ENCODE measurements around the gene ZNF511. TPM values are rescaled to one million over a fixed set of nuclear protein-coding genes. Genes with fewer than 3 reads are reported as not detected.
A peak's percentile ranks its signal among the peaks of the same experiment; 100 is the strongest.

Gene ZNF511
- total and polyA plus RNA-seq, 4 donors = 13.7 to 31.8 (median 24.2) TPM

DNA sequence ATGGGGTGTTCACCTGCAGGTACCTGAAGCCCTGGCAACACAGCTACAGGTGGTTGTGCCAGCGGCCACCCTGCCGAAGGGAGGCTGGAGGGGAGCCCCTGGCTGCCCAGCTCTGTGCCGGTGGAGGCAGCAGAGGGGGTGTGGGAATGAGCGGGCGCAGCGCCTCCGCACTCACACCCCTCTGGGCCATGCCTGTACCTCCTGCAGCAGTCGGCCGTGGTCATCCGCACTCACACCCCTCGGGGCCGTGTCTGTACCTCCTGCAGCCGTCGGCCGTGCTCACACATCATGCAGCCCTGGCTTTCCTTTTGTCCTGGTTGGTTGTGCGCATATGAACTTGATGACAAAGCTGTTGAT lies 1.7 kb downstream of the ZNF511 start (continued):
- TF ChIP-seq REST (IDR thresholded peaks at IDR 0.05) = no peak
- TF ChIP-seq HNF4A (conservative IDR thresholded peaks at IDR 0.05) = no peak
- no peak for TF ChIP-seq ZBTB33 (IDR thresholded peaks at IDR 0.05)

- H3K27ac ChIP-seq (ENCODE audit: low read depth in 1 of 2, low read length in 2 of 2) = peak overlapping the region in 1 of 2 donors; percentile 91
- H3K9me3 ChIP-seq (ENCODE audit: control insufficient read depth in 4 of 4, low read length in 3 of 4) = no peaks in the 10 kb centered on the region
- H3K27me3 ChIP-seq (ENCODE audit: control insufficient read depth in 4 of 4, insufficient read depth in 4 of 4, low read length in 3 of 4) = no peaks in the 10 kb centered on the region
- H3K4me1 ChIP-seq (ENCODE audit: control insufficient read depth in 4 of 4, insufficient read depth in 4 of 4, low read length in 3 of 4) = peaks cover 2 to 32% (median 27%) of the 10 kb centered on the region in 4 donors
- no peak overlapping the region for H3K9ac ChIP-seq (ENCODE audit: low read depth in 1 of 2, low read length in 2 of 2)
- no peak overlapping the region for H3K4me3 ChIP-seq (ENCODE audit: low read depth in 1 of 3, low read length in 3 of 3)
- TF ChIP-seq JUND (IDR thresholded peaks at IDR 0.05) (no peak), HNF4A (conservative IDR thresholded peaks at IDR 0.05) (no peak), NR2F2 (IDR thresholded peaks at IDR 0.05) (no peak), YY1 (IDR thresholded peaks at IDR 0.05) (no peak), RXRA (IDR thresholded peaks at IDR 0.05) (no peak), FOXA1 (IDR thresholded peaks at IDR 0.05) (no peak), REST (IDR thresholded peaks at IDR 0.05) (no peak), FOXA2 (IDR thresholded peaks at IDR 0.05) (no peak), GABPA (IDR thresholded peaks at IDR 0.05 in 1 of 2, conservative IDR thresholded peaks at IDR 0.05 in 1 of 2) (no peak), RAD21 (IDR thresholded peaks at IDR 0.05) (no peak), SP1 (IDR thresholded peaks at IDR 0.05) (no peak)
- TF ChIP-seq, protein P1, sequence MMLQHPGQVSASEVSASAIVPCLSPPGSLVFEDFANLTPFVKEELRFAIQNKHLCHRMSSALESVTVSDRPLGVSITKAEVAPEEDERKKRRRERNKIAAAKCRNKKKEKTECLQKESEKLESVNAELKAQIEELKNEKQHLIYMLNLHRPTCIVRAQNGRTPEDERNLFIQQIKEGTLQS (IDR thresholded peaks at IDR 0.05) = no peak
- TF ChIP-seq, protein P2, sequence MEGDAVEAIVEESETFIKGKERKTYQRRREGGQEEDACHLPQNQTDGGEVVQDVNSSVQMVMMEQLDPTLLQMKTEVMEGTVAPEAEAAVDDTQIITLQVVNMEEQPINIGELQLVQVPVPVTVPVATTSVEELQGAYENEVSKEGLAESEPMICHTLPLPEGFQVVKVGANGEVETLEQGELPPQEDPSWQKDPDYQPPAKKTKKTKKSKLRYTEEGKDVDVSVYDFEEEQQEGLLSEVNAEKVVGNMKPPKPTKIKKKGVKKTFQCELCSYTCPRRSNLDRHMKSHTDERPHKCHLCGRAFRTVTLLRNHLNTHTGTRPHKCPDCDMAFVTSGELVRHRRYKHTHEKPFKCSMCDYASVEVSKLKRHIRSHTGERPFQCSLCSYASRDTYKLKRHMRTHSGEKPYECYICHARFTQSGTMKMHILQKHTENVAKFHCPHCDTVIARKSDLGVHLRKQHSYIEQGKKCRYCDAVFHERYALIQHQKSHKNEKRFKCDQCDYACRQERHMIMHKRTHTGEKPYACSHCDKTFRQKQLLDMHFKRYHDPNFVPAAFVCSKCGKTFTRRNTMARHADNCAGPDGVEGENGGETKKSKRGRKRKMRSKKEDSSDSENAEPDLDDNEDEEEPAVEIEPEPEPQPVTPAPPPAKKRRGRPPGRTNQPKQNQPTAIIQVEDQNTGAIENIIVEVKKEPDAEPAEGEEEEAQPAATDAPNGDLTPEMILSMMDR (IDR thresholded peaks at IDR 0.05; ENCODE audit: low read depth, low read length, missing input control) = no peak
- TF ChIP-seq, protein P3, sequence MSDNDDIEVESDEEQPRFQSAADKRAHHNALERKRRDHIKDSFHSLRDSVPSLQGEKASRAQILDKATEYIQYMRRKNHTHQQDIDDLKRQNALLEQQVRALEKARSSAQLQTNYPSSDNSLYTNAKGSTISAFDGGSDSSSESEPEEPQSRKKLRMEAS (IDR thresholded peaks at IDR 0.05) = no peak
- WGBS = 97% methylated on average over 8 of the region's 8 CpGs
- DNase-seq (ENCODE audit: low spot score) = no peak
- H3K36me3 ChIP-seq (ENCODE audit: control insufficient read depth in 4 of 4, insufficient read depth in 3 of 4, low read depth in 1 of 4, low read length in 3 of 4) = peaks cover 0 to 21% (median 10%) of the 10 kb centered on the region in 4 donors
Observed at GRCh38 chr10:133310789-133311188, 2.1 kb downstream of the ZNF511 start.
